OCI-LY1 (cell line): ENCODE results near the gene ANKRD26.

Source experiments
- H2AFZ ChIP-seq: fragments of 200-600 bp; sonication (generic), shearing (Covaris generic); 2 replicates; pipeline ENCODE4 v1.6.0; 2014; ENCODE audit warnings: antibody characterized with exemption, mild to moderate bottlenecking, low read length
- H3F3A ChIP-seq: fragments of 200-600 bp; sonication (generic), shearing (Covaris generic); 2 replicates; pipeline ENCODE4 v1.6.0; 2014; ENCODE audit warnings: mild to moderate bottlenecking, antibody characterized with exemption, low read length, moderate library complexity; ENCODE audit not compliant: insufficient read depth
- H3K27ac ChIP-seq: fragments of 200-600 bp; sonication (generic); 2 replicates; pipeline ENCODE4 v1.5.1; 2014; ENCODE audit warnings: low read length, mixed run types, mild to moderate bottlenecking, low read depth; ENCODE audit not compliant: poor library complexity, severe bottlenecking
- H3K27me3 ChIP-seq: fragments of 200-600 bp; sonication (generic); 2 replicates; pipeline ENCODE4 v1.6.0; 2014; ENCODE audit warnings: antibody characterized with exemption, mild to moderate bottlenecking, low read length, moderate library complexity; ENCODE audit not compliant: insufficient read depth
- H3K36me3 ChIP-seq: fragments of 200-600 bp; sonication (generic); 2 replicates; pipeline ENCODE4 v1.6.1; 2014; ENCODE audit warnings: mild to moderate bottlenecking, antibody characterized with exemption, low read length, moderate library complexity, mixed read lengths; ENCODE audit not compliant: insufficient read depth
- H3K4me1 ChIP-seq: fragments of 200-600 bp; sonication (generic); 2 replicates; pipeline ENCODE4 v1.5.1; 2014; ENCODE audit warnings: mild to moderate bottlenecking, low read length, moderate library complexity; ENCODE audit not compliant: insufficient read depth, severe bottlenecking
- H3K4me2 ChIP-seq: fragments of 200-600 bp; sonication (generic), shearing (Covaris generic); 2 replicates; pipeline ENCODE4 v1.6.1; 2014; ENCODE audit warnings: low read length
- H3K4me3 ChIP-seq: fragments of 200-600 bp; sonication (generic); 2 replicates; pipeline ENCODE4 v1.5.1; 2014; ENCODE audit warnings: low read length, low read depth, mild to moderate bottlenecking, mixed read lengths; ENCODE audit not compliant: poor library complexity, severe bottlenecking
- H3K79me2 ChIP-seq: fragments of 200-600 bp; shearing (Covaris generic); 2 replicates; pipeline ENCODE4 v1.6.1; 2016; ENCODE audit warnings: mixed run types, low read length, mixed read lengths; ENCODE audit not compliant: insufficient read depth
- H3K9ac ChIP-seq: fragments of 200-600 bp; sonication (generic), shearing (Covaris generic); 2 replicates; pipeline ENCODE4 v1.6.1; 2014; ENCODE audit warnings: mild to moderate bottlenecking, low read length, mixed read lengths
- H3K9me2 ChIP-seq: fragments of 200-600 bp; sonication (generic), shearing (Covaris generic); 2 replicates; pipeline ENCODE4 v1.6.1; 2014; ENCODE audit warnings: low read depth, mild to moderate bottlenecking, low read length, mixed read lengths
- H3K9me3 ChIP-seq: fragments of 200-600 bp; shearing (Covaris generic); 2 replicates; pipeline ENCODE4 v1.6.1; 2014; ENCODE audit warnings: low read length, mixed read lengths
- H4K20me1 ChIP-seq: fragments of 200-600 bp; sonication (generic), shearing (Covaris generic); 2 replicates; pipeline ENCODE4 v1.6.0; 2016; ENCODE audit warnings: mild to moderate bottlenecking, low read length; ENCODE audit not compliant: insufficient read depth
- EZH2 ChIP-seq: fragments of 200-600 bp; sonication (generic), shearing (Covaris generic); IDR thresholded peaks from 2 replicates; pipeline ENCODE4 v1.8.0; 2017; ENCODE audit warnings: borderline replicate concordance, mixed run types, mild to moderate bottlenecking, antibody characterized with exemption, low read length, moderate library complexity, mixed read lengths
- TF ChIP-seq, protein P1 (sequence below): fragments of 200-600 bp; sonication (generic), shearing (Covaris generic); IDR thresholded peaks from 2 replicates; pipeline ENCODE4 v1.5.1; 2017; ENCODE audit warnings: mild to moderate bottlenecking, antibody characterized with exemption, low read length, moderate library complexity, mixed read lengths

The ANKRD26 gene

DNA sequence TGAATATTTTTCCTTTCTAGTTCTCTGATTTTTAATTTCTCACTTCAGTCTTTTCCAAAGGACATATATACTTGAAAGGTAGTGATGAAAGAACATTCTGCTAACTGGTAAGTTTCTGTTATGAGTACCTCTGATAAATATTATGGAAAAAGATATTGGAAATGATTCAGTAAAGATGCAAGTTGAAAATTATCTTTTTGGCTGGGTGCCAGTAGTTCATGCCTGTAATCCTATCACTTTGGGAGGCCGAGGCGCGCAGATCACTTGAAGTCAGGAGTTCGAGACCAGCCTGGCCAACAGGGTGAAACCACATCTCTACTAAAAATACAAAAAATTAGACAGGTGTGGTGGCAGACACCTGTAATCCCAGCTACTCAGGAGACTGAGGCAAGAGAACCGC, 62.1 kb downstream of the ANKRD26 start:
- no peaks in the 10 kb centered on the region for H4K20me1 ChIP-seq
- H3K4me2 ChIP-seq, result no peak overlapping the region
- no peaks in the 10 kb centered on the region for H3K4me1 ChIP-seq
- H3K4me3 ChIP-seq, result no peak overlapping the region
- H2AFZ ChIP-seq, result no peak overlapping the region
- H3K27me3 ChIP-seq, result no peaks in the 10 kb centered on the region
- H3K9me2 ChIP-seq, result no peaks in the 10 kb centered on the region
- TF ChIP-seq, protein P1, sequence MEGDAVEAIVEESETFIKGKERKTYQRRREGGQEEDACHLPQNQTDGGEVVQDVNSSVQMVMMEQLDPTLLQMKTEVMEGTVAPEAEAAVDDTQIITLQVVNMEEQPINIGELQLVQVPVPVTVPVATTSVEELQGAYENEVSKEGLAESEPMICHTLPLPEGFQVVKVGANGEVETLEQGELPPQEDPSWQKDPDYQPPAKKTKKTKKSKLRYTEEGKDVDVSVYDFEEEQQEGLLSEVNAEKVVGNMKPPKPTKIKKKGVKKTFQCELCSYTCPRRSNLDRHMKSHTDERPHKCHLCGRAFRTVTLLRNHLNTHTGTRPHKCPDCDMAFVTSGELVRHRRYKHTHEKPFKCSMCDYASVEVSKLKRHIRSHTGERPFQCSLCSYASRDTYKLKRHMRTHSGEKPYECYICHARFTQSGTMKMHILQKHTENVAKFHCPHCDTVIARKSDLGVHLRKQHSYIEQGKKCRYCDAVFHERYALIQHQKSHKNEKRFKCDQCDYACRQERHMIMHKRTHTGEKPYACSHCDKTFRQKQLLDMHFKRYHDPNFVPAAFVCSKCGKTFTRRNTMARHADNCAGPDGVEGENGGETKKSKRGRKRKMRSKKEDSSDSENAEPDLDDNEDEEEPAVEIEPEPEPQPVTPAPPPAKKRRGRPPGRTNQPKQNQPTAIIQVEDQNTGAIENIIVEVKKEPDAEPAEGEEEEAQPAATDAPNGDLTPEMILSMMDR, result no peak
- no peak for TF ChIP-seq EZH2
- no peak overlapping the region for H3K27ac ChIP-seq
- H3K9me3 ChIP-seq, result no peaks in the 10 kb centered on the region
- H3F3A ChIP-seq, result no peaks in the 10 kb centered on the region
- peaks cover 70% of the 10 kb centered on the region for H3K36me3 ChIP-seq
- H3K79me2 ChIP-seq, result no peaks in the 10 kb centered on the region
- no peak overlapping the region for H3K9ac ChIP-seq

- H3K4me2 ChIP-seq, result no peak overlapping the region
- H3K4me1 ChIP-seq, result no peaks in the 10 kb centered on the region
- TF ChIP-seq EZH2, result no peak
- TF ChIP-seq, protein P1, result no peak
- H3K9me2 ChIP-seq, result no peaks in the 10 kb centered on the region
- H3K27ac ChIP-seq, result no peak overlapping the region
- H3K36me3 ChIP-seq, result peaks cover 56% of the 10 kb centered on the region
- H3K27me3 ChIP-seq, result no peaks in the 10 kb centered on the region
- H3K79me2 ChIP-seq, result no peaks in the 10 kb centered on the region
- H3K9me3 ChIP-seq, result no peaks in the 10 kb centered on the region
- H3K9ac ChIP-seq, result no peak overlapping the region
- H2AFZ ChIP-seq, result no peak overlapping the region
- H3F3A ChIP-seq, result no peaks in the 10 kb centered on the region
- H3K4me3 ChIP-seq, result no peak overlapping the region
- no peaks in the 10 kb centered on the region for H4K20me1 ChIP-seq
Observed at GRCh38 chr10:27035163-27035562, 65.1 kb downstream of the ANKRD26 start.

GRCh38 chr10:27030060-27030459, 70.2 kb downstream of the ANKRD26 start:
- H2AFZ ChIP-seq, result no peak overlapping the region
- H3K4me1 ChIP-seq, result no peaks in the 10 kb centered on the region
- TF ChIP-seq, protein P1, result no peak
- TF ChIP-seq EZH2, result no peak
- H3K27me3 ChIP-seq, result no peaks in the 10 kb centered on the region
- H3K9me3 ChIP-seq, result no peaks in the 10 kb centered on the region
- peaks cover 52% of the 10 kb centered on the region; the same call in 1 of the 2 replicates for H3K36me3 ChIP-seq
- no peak overlapping the region for H3K4me2 ChIP-seq
- no peaks in the 10 kb centered on the region for H3K9me2 ChIP-seq
- no peak overlapping the region for H3K9ac ChIP-seq
- no peaks in the 10 kb centered on the region for H3K79me2 ChIP-seq
- H3K27ac ChIP-seq, result no peak overlapping the region
- no peaks in the 10 kb centered on the region for H4K20me1 ChIP-seq
- H3K4me3 ChIP-seq, result no peak overlapping the region
- no peaks in the 10 kb centered on the region for H3F3A ChIP-seq
